B cell (primary cell): ENCODE data around the gene NUCB2.

Experiments used
- CTCF ChIP-seq: fragments of 200-600 bp; IDR thresholded peaks from one replicate; pipeline ENCODE4 v1.8.0; 2022; ENCODE audit warnings: antibody characterized with exemption, mild to moderate bottlenecking
- EZH2 ChIP-seq: IDR thresholded peaks from 2 replicates; pipeline ENCODE4 v1.6.1; 2012; ENCODE audit warnings: borderline replicate concordance, low read depth, mild to moderate bottlenecking, moderate library complexity, low read length; ENCODE audit not compliant: insufficient read depth, poor library complexity, severe bottlenecking

- TF ChIP-seq CTCF, result no peak
- no peak for TF ChIP-seq EZH2
Observed at GRCh38 chr11:17343257-17343656, 66.7 kb downstream of the NUCB2 start.
